Activated naive CD8-positive, alpha-beta T cell treated with anti-CD3 and anti-CD28 coated beads, Interleukin-2, amount 50 U/mL, for 24 hours (primary cell): ENCODE data around the gene ARIH1.
"Not testable (repeated sequence)": the region's sequence is repeated elsewhere in the genome, so short reads cannot be mapped to it uniquely, and the experiment has no call there.

Experiments used
- ATAC-seq: fragments of 150-1000 bp; cut with Tn5 transposase; one replicate; pipeline ENCODE4 v1.10.0; 2021
- DNase-seq: peaks from one replicate; pipeline ENCODE4 v3.0.0; 2021
- H3K27ac Mint-ChIP-seq: one replicate; pipeline ENCODE4 v1.8.0; 2021; ENCODE audit warnings: mild to moderate bottlenecking, mixed read lengths
- H3K27me3 Mint-ChIP-seq: one replicate; pipeline ENCODE4 v1.8.0; 2021; ENCODE audit warnings: mixed read lengths
- H3K36me3 Mint-ChIP-seq: one replicate; pipeline ENCODE4 v1.8.0; 2021; ENCODE audit warnings: low read depth, mixed read lengths
- H3K4me1 Mint-ChIP-seq: one replicate; pipeline ENCODE4 v1.8.0; 2021; ENCODE audit warnings: mixed read lengths
- H3K4me3 Mint-ChIP-seq: one replicate; pipeline ENCODE4 v1.8.0; 2021; ENCODE audit warnings: mild to moderate bottlenecking, moderate library complexity, mixed read lengths
- H3K9me3 Mint-ChIP-seq: one replicate; pipeline ENCODE4 v1.8.0; 2021; ENCODE audit warnings: mixed read lengths

Gene ARIH1

DNA sequence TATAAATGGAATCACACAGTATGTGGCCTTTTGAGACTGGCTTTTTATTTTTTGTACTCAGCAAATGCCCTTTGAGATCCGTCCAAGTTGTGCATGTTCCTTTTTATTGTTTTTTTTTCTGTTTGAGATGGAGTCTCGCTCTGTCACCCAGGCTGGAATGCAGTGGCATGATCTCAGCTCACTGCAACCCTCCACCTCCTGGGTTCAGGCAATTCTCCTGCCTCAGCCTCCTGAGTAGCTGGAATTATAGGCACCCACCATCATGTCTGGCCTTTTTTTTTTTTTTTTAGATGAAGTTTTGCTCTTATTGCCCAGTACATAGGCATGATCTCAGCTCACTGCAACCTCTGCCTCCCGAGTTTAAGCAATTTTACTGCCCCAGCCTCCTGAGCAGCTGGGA lies 152.0 kb downstream of the ARIH1 start:
- H3K27me3 Mint-ChIP-seq, H3K4me3 Mint-ChIP-seq, H3K4me1 Mint-ChIP-seq, DNase-seq, H3K36me3 Mint-ChIP-seq, H3K27ac Mint-ChIP-seq, ATAC-seq, H3K9me3 Mint-ChIP-seq: not testable (repeated sequence)

DNA sequence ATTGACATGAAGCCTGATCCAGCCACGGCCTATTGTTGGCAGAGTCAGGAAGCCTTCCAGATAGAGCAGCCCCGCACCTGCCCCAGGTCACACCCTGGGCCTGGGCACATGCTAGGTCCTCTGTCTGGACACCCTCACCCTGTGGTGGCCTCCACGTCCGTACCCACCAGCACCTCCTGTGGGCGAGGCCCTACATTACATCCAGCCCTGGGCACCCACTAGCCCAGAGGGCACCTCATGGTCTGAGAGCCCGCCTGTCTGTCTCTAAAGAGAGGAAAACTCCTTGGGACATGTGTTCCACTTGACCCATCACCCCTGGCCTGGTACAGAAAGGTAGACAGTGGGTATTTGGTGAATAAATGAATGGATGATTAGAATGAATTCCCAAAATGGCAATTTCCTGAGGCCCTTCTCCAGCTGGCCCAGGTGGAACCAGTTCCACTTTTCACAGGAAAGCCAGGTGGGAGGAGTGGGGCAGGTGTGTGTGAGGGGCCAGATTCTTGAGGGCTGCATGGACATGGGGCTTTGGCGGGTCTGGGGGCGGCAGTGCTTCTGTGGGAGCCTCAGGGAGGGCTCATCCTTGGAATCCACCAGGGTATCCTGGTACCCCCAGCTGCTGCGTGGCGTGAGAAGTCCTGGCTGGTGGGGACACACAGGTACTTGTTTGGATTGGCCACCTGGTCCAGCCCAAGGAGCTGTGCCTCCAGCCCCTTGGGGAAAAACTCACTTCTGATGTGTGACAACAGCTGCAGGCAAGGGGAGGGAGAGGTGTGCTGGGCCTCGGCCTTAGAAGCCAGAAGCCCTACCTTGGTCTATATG lies 154.3 kb downstream of the ARIH1 start:
- DNase-seq: peak; percentile 12
- not testable (repeated sequence) for ATAC-seq, H3K4me1 Mint-ChIP-seq, H3K9me3 Mint-ChIP-seq, H3K27me3 Mint-ChIP-seq, H3K36me3 Mint-ChIP-seq, H3K4me3 Mint-ChIP-seq, H3K27ac Mint-ChIP-seq

GRCh38 chr15:72629068-72629570 lies 155.0 kb downstream of the ARIH1 start:
- not testable (repeated sequence) for H3K4me1 Mint-ChIP-seq, H3K27me3 Mint-ChIP-seq, H3K4me3 Mint-ChIP-seq, H3K27ac Mint-ChIP-seq, DNase-seq, H3K9me3 Mint-ChIP-seq, ATAC-seq, H3K36me3 Mint-ChIP-seq

GRCh38 chr15:72636519-72637282 lies 162.6 kb downstream of the ARIH1 start:
- H3K4me3 Mint-ChIP-seq: peak overlapping the region; percentile 51

GRCh38 chr15:72639759-72640483 lies 165.8 kb downstream of the ARIH1 start:
- DNase-seq, ATAC-seq, H3K4me3 Mint-ChIP-seq, H3K36me3 Mint-ChIP-seq, H3K27ac Mint-ChIP-seq, H3K27me3 Mint-ChIP-seq, H3K4me1 Mint-ChIP-seq, H3K9me3 Mint-ChIP-seq: not testable (repeated sequence)

More at GRCh38 chr15:72636519-72637282, 162.6 kb downstream of the ARIH1 start:
- ATAC-seq: peak; percentile 45
- H3K27me3 Mint-ChIP-seq, H3K27ac Mint-ChIP-seq, H3K36me3 Mint-ChIP-seq, H3K9me3 Mint-ChIP-seq, H3K4me1 Mint-ChIP-seq: not testable (repeated sequence)
- DNase-seq: peak; percentile 67

- not testable (repeated sequence) for H3K4me1 Mint-ChIP-seq, H3K4me3 Mint-ChIP-seq, H3K27ac Mint-ChIP-seq, ATAC-seq, H3K27me3 Mint-ChIP-seq, DNase-seq, H3K9me3 Mint-ChIP-seq, H3K36me3 Mint-ChIP-seq
Measured at GRCh38 chr15:72642271-72642670, 168.1 kb downstream of the ARIH1 start.

DNA sequence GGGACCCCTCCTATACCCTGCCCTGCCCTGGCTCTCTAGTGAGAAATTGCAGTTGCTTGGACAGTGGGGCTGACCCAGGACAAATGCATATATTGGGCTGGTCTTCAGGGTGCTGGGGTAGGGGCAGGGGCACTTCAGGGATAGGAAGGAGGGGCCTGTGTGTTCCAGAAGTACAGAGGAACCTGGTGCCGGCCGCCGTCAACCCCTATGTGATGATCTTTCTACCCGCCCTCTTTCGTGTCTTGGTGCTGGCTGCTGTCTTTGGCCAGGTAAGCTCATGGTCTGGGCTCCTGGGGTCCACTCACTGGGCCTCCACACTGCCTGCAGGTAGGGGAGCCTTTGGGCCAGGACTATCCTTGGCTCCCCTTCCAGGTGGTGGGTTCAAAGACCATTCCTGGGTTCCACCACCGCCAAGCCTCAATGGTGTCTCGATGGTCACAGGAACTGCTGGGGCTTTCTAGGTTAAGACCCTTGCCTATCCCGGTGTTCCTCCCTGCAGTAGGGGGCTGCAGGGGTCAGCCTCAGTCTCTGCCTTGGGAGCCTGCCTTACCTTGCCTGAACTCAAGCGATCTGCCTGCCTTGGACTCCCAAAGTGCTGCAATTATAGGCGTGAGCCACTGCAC lies 174.6 kb downstream of the ARIH1 start:
- H3K27me3 Mint-ChIP-seq, H3K27ac Mint-ChIP-seq, H3K4me3 Mint-ChIP-seq, H3K36me3 Mint-ChIP-seq, ATAC-seq, H3K4me1 Mint-ChIP-seq, DNase-seq, H3K9me3 Mint-ChIP-seq: not testable (repeated sequence)
